Spleen (tissue), 11 donors: ENCODE results near the gene ATP13A4. TPM values are rescaled to one million over a fixed set of nuclear protein-coding genes. Genes with fewer than 3 reads are reported as not detected.

Source experiments
- DNase-seq: peaks from one replicate; pipeline ENCODE4 v3.0.0-alpha.2; 2020
- H3K27ac ChIP-seq, 8 donors: fragments of 200-600 bp; sonication (generic) in 7 of 8; 1 replicate in 4 of 8; 2 replicates in 4 of 8; pipeline versions ENCODE4 v1.5.0 to v1.8.0; 2016 to 2021; ENCODE audit warnings: inconsistent platforms in 4 of 8, mild to moderate bottlenecking in 4 of 8, moderate library complexity in 1 of 8
- H3K27me3 ChIP-seq, 7 donors: fragments of 200-600 bp; sonication (generic) in 6 of 7; replicated peaks in 1 of 7; 1 replicate in 4 of 7; 2 replicates in 3 of 7; pipeline versions ENCODE4 v1.5.0 to v1.8.0; 2016 to 2021; ENCODE audit warnings: inconsistent platforms in 3 of 7, mild to moderate bottlenecking in 1 of 7
- H3K36me3 ChIP-seq, 6 donors: fragments of 200-600 bp; sonication (generic) in 5 of 6; 1 replicate in 4 of 6; 2 replicates in 2 of 6; pipeline versions ENCODE4 v1.5.0 to v1.8.0; 2016 to 2021; ENCODE audit warnings: inconsistent platforms in 2 of 6
- H3K4me1 ChIP-seq, 6 donors: fragments of 200-600 bp; sonication (generic) in 5 of 6; 1 replicate in 3 of 6; 2 replicates in 3 of 6; pipeline versions ENCODE4 v1.5.0 to v1.8.0; 2016 to 2021; ENCODE audit warnings: inconsistent platforms in 3 of 6
- H3K4me3 ChIP-seq, 8 donors: fragments of 200-600 bp; sonication (generic) in 7 of 8; 1 replicate in 4 of 8; 2 replicates in 4 of 8; pipeline versions ENCODE4 v1.5.0 to v1.8.0; 2016 to 2021; ENCODE audit warnings: inconsistent platforms in 4 of 8, mild to moderate bottlenecking in 4 of 8, moderate library complexity in 2 of 8
- H3K9me3 ChIP-seq, 8 donors: fragments of 200-600 bp; sonication (generic) in 7 of 8; 1 replicate in 4 of 8; 2 replicates in 4 of 8; pipeline versions ENCODE4 v1.5.0 to v1.8.0; 2016 to 2021; ENCODE audit warnings: inconsistent platforms in 4 of 8
- CTCF ChIP-seq, 11 experiments: fragments of 200-600 bp in 7 of 11; fragments of 450-650 bp in 4 of 11; sonication (generic) in 4 of 11; IDR thresholded peaks in 8 of 11; conservative IDR thresholded peaks in 3 of 11; 1 replicate in 7 of 11; 2 replicates in 4 of 11; pipeline versions ENCODE4 v1.4.0 to v1.8.0; 2016 to 2021; ENCODE audit warnings: antibody characterized with exemption in 11 of 11, inconsistent platforms in 4 of 11, mild to moderate bottlenecking in 1 of 11
- POLR2A ChIP-seq, 3 donors: fragments of 450-650 bp; IDR thresholded peaks; one replicate each; pipeline ENCODE4 v1.5.1; 2017; ENCODE audit warnings: antibody characterized with exemption in 3 of 3, mild to moderate bottlenecking in 1 of 3
- POLR2AphosphoS5 ChIP-seq, 3 donors: sonication (generic); formaldehyde crosslinking; IDR thresholded peaks; one replicate each; pipeline ENCODE4 v1.5.1; 2017; ENCODE audit warnings: antibody characterized with exemption in 3 of 3
- WGBS, 5 donors: extraction: QIAGEN DNeasy Blood & Tissue Kit in 3 of 5; methylation state at CpG; one replicate each; pipeline versions ENCODE4 v1.1.5 to v1.1.7; 2013 to 2018; 5-methylcytosine and 5-hydroxymethylcytosine counted together
- intact Hi-C: fragments of 100-400 bp; cut with DNase I; formaldehyde crosslinking; loops from one replicate; pipeline ENCODE4 v1.15.0; 2023; ENCODE audit warnings: low total_unique reads
- polyA plus RNA-seq, 3 donors: library from polyadenylated mRNA; stranded (reverse); fragments of 200-250 nt; gene quantifications; one replicate each; pipeline ENCODE4 v1.2.1, GENCODE V29; 2013
- total RNA-seq, 7 donors: library from RNA; depleted of rRNA in 3 of 7; stranded (reverse); fragments of >200 nt in 3 of 7; fragmentation: NEBNext Ultra II Directional in 4 of 7; extraction: Animal tissue kit (Norgen Biotek cat#: 25700) in 4 of 7; gene quantifications; one replicate each; pipeline versions ENCODE4 v1.1.0 to v1.2.1, GENCODE V29; 2016 to 2021
- donor health status: healthy with polysubstance abuse.
- donor health status: DM: no; HTN: no; CAD: no; lungs with moderate emphysema.
- donor health status: DM: no; HTN: no; CAD: no.
- donor health status: Bipolar disorder and iron deficiency.
- donor health status: healthy.
- donor health status: DM: no; HTN: no; CAD: no.
- donor health status: DM: yes; HTN: yes; CAD: no.

Gene ATP13A4
- total and polyA plus RNA-seq, 10 donors = 0.24 to 8.4 (median 1.5) TPM

- TF ChIP-seq POLR2AphosphoS5 (IDR thresholded peaks at IDR 0.05) (no peak), POLR2A (IDR thresholded peaks at IDR 0.05) (no peak), CTCF (IDR thresholded peaks at IDR 0.05 in 8 of 11, conservative IDR thresholded peaks at IDR 0.05 in 3 of 11) (no peak)
- 69 to 87% (median 80%) methylated on average over 4 of the region's 4 CpGs for WGBS, 5 donors
- Histone ChIP-seq H3K36me3 (no peaks in the 10 kb centered on the region), H3K4me1 (peaks cover 0 to 4% (median 0%) of the 10 kb centered on the region in 6 donors), H3K4me3 (no peak overlapping the region), H3K27me3 (no peaks in the 10 kb centered on the region), H3K27ac (no peak overlapping the region), H3K9me3 (no peaks in the 10 kb centered on the region)
- no peak for DNase-seq
- intact Hi-C loops = loop anchor here (5.0 to 10.0 kb wide), 2 partner anchors 529 to 761 kb away; no protein-coding TSS in a partner anchor
Measured at GRCh38 chr3:193573403-193574191, 18.9 kb upstream of the ATP13A4 start.

GRCh38 chr3:193572426-193572908 is 17.8 kb upstream of the ATP13A4 start:
- TF ChIP-seq CTCF (IDR thresholded peaks at IDR 0.05 in 8 of 11, conservative IDR thresholded peaks at IDR 0.05 in 3 of 11) = peak in 10 of 11 experiments; percentile 20 to 82 (median 66)
- no peak for TF ChIP-seq POLR2A (IDR thresholded peaks at IDR 0.05)
- 9 to 18% (median 15%) methylated on average over 10 of the region's 10 CpGs for WGBS, 5 donors
- Histone ChIP-seq H3K4me1 (peaks cover 0 to 4% (median 0%) of the 10 kb centered on the region in 6 donors), H3K36me3 (no peaks in the 10 kb centered on the region), H3K27ac (no peak overlapping the region), H3K27me3 (no peaks in the 10 kb centered on the region), H3K9me3 (no peaks in the 10 kb centered on the region), H3K4me3 (no peak overlapping the region)
- no peak for DNase-seq
- intact Hi-C loops = loop anchor here (5.0 to 10.0 kb wide), 2 partner anchors 528 to 760 kb away; no protein-coding TSS in a partner anchor

- H3K27me3 ChIP-seq = no peaks in the 10 kb centered on the region
- H3K36me3 ChIP-seq = no peaks in the 10 kb centered on the region
- 85 to 98% (median 86%) methylated on average over 2 of the region's 2 CpGs for WGBS, 5 donors
- intact Hi-C loops = no loop called here
- no peak for DNase-seq
- H3K27ac ChIP-seq = no peak overlapping the region
- TF ChIP-seq POLR2A (IDR thresholded peaks at IDR 0.05) (no peak), POLR2AphosphoS5 (IDR thresholded peaks at IDR 0.05) (no peak)
- peaks cover 0 to 4% (median 0%) of the 10 kb centered on the region in 6 donors for H3K4me1 ChIP-seq
- no peak overlapping the region for H3K4me3 ChIP-seq
- H3K9me3 ChIP-seq = no peaks in the 10 kb centered on the region
Measured at GRCh38 chr3:193569119-193569518, 14.4 kb upstream of the ATP13A4 start.

GRCh38 chr3:193564012-193564411 is 9.3 kb upstream of the ATP13A4 start:
- Histone ChIP-seq H3K27ac (no peak overlapping the region), H3K4me3 (no peak overlapping the region), H3K27me3 (no peaks in the 10 kb centered on the region), H3K4me1 (no peaks in the 10 kb centered on the region), H3K9me3 (no peaks in the 10 kb centered on the region), H3K36me3 (no peaks in the 10 kb centered on the region)
- WGBS, 5 donors = 74 to 94% (median 86%) methylated on average over 1 of the region's 1 CpG
- DNase-seq = no peak
- TF ChIP-seq POLR2AphosphoS5 (IDR thresholded peaks at IDR 0.05) (no peak), POLR2A (IDR thresholded peaks at IDR 0.05) (no peak), CTCF (IDR thresholded peaks at IDR 0.05 in 8 of 11, conservative IDR thresholded peaks at IDR 0.05 in 3 of 11) (no peak)
- intact Hi-C loops = no loop called here
